ENCODE measurements around the gene METTL17.

DNA sequence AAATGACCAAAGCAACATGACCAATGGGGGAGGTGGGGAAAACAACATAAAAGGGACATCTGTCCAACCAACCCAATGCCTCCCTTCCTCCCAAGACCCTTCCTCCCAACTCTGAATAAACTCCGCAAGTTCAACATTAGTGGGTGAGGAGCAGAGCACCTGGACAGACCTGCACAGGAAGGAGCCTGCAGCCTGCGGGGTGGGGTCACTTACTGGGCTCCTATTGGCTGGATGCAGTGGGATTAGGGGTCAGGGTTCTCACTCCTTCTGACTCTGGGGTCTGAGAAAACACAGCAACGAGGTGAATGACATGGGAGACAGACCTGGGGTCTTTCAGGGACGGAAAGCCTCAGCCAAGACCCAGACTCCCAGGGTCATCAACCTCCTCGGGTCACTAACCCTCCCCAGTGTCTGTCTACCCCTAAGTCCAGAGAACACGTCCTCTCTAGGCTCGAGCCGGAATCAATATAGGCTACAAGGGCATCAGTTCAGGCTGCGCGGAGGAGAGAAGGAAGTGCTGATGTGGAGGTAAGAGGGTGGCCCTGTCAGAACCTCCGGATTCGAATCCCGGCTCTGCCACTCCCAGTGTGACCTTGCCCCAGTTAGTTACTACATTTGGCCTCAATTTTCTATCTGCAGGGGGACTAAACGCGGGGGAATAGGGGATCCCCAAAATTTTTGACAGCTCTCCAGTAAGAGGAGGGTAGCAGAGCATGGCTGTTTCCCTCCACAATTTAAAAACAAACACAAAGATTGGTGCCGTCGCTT lies 34.2 kb downstream of the METTL17 start:
- TF ChIP-seq SP1 (CRISPR knock-in tag; conservative IDR thresholded peaks at IDR 0.05) (no peak), RELA (CRISPR knock-in tag; IDR thresholded peaks at IDR 0.05; ENCODE audit: borderline replicate concordance) (no peak), CTCF (IDR thresholded peaks at IDR 0.05) (no peak), FOXP1 (CRISPR knock-in tag; IDR thresholded peaks at IDR 0.05; ENCODE audit: borderline replicate concordance) (no peak), ZNF121 (CRISPR knock-in tag; IDR thresholded peaks at IDR 0.05) (no peak), KAT7 (CRISPR knock-in tag; IDR thresholded peaks at IDR 0.05; ENCODE audit: borderline replicate concordance) (no peak), ATF6 (CRISPR knock-in tag; IDR thresholded peaks at IDR 0.05) (no peak), TEAD1 (CRISPR knock-in tag; IDR thresholded peaks at IDR 0.05) (no peak), ARID4B (CRISPR knock-in tag; IDR thresholded peaks at IDR 0.05; ENCODE audit: borderline replicate concordance) (no peak), ESRRA (CRISPR knock-in tag; IDR thresholded peaks at IDR 0.05; ENCODE audit: borderline replicate concordance) (no peak), HMGXB4 (CRISPR knock-in tag; IDR thresholded peaks at IDR 0.05) (no peak)
- TF ChIP-seq, protein P1, sequence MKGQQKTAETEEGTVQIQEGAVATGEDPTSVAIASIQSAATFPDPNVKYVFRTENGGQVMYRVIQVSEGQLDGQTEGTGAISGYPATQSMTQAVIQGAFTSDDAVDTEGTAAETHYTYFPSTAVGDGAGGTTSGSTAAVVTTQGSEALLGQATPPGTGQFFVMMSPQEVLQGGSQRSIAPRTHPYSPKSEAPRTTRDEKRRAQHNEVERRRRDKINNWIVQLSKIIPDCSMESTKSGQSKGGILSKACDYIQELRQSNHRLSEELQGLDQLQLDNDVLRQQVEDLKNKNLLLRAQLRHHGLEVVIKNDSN (CRISPR knock-in tag; IDR thresholded peaks at IDR 0.05) = no peak
- TF ChIP-seq, protein P2, sequence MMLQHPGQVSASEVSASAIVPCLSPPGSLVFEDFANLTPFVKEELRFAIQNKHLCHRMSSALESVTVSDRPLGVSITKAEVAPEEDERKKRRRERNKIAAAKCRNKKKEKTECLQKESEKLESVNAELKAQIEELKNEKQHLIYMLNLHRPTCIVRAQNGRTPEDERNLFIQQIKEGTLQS (CRISPR knock-in tag; conservative IDR thresholded peaks at IDR 0.05) = no peak

All from WTC11 (cell line).